Right lung (tissue), 5 donors: ENCODE results near the gene CRHBP. TPM values are rescaled to one million over a fixed set of nuclear protein-coding genes. Genes with fewer than 3 reads are reported as not detected.
"Not testable (repeated sequence)": the region's sequence is repeated elsewhere in the genome, so short reads cannot be mapped to it uniquely, and the experiment has no call there.

ENCODE experiments used
- DNase-seq, 2 donors: peaks; one replicate each; pipeline ENCODE4 v3.0.0-alpha.2; 2013
- polyA plus RNA-seq, 5 donors: library from polyadenylated mRNA; unstranded; fragments of 120-200 nt; gene quantifications; one replicate each; pipeline versions ENCODE4 v1.2.1 to v1.2.3, GENCODE V29; 2013; ENCODE audit warnings: inconsistent platforms in 1 of 5, low replicate concordance in 1 of 5; ENCODE audit not compliant: insufficient read length in 5 of 5, insufficient read depth in 1 of 5

CRHBP gene
- polyA plus RNA-seq, 5 donors, result 0.15 to 0.81 (median 0.35) TPM

DNA sequence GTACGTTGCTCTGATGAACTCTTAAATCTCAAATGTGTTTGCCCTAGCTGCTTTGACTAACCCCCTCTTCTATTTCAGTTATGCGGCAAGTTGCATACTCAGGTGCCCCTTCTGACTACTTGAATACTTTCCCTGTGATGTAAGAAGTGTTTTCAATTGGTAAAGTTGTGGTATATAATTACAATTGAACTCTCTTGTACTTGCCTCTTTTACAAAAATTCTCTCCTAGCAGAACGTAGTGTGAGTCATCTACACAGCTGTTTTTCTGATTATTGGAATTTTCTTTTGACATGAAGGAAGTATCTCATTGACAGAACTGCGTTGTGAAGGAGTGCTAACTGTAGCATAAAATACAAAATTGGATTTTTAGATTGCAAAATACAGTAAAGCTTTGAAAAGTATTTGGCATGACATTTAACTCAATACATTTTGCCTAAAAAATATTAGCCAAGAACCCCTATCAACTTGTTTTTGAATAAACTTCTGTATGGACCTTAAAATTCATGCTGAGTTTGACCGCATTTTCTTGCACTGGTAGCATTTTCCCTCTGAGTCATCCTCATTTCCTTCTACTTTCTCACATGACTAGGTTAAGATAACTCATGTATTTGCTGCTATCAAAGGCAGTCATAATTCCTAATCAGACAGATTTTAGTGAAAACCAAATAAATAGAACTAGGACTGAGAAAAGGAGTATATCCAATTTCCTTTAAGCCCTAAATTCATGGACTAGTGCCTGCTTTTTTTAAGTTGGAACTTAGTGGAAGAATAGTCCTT is 6.3 kb downstream of the CRHBP start:
- DNase-seq, result peak in 1 of 2 donors; percentile 23

DNA sequence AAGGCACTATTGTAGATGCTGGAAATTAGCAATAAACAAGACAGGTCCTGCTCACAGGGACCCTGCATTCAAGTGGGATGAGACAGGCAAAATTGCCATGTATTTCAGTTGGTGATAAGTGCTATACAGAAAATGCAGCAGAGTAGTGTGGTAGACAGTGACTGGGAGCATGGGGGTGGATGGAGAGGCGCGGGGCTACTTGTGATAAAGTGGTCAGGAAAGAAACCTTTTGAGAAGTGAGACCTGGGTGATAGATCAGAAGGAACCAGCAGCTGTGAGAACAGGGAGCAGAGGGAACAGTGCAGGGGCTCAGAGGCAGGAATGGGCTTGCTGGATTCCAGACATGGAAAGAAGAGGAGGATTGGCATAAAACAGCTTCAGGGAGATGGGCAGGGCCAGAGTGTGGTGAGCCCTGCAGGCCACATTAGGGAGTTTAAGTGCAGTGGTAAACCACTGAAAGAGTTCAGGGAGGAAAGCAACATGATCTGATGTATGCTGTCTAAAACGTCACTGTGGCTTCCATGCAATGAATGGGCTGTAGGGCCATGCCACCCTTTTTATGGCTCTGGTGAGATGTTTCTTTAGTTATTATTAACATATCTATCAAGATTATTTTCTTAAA is 7.3 kb downstream of the CRHBP start:
- no peak for DNase-seq

DNA sequence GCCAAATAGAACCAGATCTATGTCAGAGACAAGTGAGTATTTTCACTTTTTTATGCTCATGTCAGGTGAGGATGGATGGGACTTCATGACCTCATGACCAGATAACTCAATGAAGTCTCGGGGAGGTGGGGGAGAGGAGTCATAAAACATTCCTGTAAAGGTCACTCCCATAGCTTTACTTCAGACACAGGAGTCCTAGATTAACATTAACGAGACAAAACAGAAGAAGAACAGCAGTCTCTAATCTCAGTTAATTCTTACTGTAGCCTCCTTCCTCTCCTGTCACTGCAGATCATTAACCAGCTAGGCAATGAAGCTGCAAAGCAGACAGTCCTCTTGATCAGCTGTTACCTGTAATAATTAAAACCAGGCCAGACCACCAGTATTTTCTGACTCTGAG is 11.2 kb downstream of the CRHBP start:
- no peak for DNase-seq

DNA sequence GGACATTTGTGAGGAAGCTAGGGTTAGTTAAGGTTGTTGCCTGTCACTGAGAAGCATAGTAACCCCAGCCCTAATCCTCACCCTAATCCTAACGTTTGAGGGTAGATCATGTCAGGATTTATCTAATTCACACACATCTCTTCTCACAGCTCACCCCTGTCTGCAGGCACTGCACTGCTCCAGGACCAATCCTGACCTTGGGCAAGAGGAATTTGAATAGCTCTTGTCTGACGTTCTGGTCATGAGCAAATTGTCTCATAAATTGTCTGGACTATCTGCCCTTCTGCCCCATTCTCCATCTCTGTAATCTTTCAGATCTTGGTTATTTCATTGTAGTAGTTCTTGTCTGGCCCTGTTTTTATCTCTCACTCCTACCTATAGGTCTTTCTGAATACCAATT is 18.7 kb downstream of the CRHBP start:
- DNase-seq, result no peak

DNA sequence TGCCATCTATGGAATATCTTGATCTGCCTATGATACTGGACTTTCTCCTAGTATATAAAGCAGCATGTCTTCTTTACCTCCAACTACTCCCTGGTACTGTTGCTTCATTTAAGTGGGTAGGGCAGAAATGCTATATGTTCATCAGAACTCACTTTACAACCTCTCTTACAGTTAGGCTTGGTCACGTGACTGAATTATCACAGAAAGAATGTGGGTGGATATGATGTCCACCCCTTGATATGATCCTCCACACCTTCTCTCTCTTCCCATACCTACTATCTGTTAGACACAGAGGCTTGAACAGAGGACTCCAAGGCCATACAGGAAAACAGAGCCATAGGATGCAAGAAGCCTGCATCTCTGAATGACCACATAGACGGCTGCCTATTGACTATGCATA is 19.8 kb downstream of the CRHBP start:
- no peak for DNase-seq

DNA sequence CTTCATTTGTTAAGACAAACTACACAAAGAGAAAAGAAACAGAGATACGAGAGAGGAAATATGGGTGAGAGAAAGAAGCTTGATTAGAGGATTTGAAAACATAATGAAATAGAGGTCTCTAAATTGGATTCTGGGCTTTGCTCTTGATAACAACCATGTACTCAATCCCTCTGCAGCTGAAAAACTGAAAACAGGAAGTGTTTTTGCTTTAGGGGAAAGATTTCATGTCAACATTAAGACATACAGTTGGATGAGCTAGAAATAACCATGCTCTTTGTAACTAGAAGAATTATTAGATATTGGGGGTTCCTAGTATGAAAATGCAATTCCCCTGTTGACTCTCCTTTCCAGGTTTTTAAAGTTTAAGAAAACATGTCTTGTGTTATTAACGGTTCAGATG is 21.9 kb downstream of the CRHBP start:
- DNase-seq, result no peak

DNA sequence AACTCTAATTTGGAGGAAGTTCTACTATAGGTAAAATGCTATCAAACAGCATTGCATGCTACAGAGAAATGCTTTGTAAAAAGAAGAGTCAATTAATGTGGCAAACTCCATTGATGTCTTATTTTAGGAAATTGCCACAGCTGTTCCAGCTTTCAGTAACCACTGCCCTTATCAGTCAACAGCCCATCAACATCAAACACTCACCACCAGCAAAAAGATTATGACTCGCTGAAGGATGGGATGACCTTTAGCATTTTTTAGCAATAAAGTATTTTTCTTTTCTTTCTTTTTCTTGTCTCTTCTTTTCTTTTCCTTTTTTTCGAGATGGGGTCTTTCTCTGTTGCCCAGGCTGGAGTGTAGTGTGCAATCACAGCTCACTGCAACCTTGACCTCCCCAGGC is 26.0 kb downstream of the CRHBP start:
- DNase-seq, result no peak

DNA sequence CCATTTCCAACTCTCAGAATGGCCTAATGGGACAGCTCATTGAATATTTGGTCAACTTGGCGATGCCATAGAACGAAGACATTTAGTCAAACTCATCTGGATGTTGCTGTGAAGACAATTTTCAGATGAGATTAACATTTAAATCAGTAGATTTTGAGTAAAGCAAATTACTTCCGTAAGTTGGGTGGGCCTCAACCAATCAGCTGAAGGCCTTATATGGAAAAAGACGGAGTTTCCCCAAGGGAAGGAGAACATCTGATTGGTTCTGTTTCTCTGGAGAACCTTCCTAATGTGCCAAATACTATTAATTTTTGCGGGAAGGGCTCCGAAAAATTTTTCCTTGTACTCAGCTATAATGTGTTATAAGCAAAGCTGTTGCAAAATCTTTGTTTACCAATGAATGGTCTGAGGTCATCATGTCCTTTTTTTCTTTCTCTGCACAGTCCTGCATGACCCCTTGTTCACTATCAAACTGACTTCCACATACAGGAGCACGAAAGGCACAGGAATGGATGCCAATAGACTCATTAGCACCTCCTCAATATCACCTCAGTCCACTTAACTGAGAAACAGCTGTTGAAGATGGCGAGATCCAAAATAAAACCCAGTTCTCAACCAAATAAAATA is 27.8 kb downstream of the CRHBP start:
- no peak for DNase-seq

DNA sequence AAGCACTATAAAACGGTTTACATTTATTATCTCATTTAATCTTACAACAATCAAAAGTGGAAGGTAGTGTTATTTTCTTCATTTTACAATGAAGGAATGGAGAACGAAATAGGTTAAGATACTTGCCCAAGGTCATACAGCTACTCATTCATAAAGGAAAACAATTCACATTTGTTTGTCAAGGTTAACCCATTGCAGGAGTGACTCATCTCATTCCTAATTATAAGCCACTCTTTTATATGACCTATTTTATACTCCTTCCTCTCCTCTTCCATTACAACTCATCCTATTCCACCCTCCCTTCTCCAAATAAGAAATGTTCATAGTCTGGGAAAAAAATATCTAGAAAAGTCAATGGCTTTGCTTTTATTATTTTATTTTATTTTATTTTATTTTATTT is 29.6 kb downstream of the CRHBP start:
- DNase-seq, result no peak

DNA sequence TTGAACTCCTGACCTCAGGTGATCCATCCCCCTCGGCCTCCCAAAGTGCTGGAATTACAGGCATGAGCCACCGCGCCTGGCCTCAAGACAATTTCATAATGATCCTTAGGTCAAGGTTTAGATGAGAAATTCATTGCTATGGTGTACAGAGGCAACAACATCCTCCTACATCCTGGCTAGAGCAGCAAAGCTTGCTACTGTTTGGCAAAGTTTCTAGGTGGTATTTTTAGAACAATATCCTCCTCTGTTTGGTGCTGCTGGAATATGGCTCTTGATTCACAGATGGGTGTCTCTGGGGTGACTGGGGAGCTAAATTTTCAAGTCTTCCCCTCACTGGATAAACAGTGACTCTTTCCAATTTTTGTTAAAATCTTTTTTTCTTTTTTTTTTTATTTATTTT is 30.6 kb downstream of the CRHBP start:
- no peak for DNase-seq

DNA sequence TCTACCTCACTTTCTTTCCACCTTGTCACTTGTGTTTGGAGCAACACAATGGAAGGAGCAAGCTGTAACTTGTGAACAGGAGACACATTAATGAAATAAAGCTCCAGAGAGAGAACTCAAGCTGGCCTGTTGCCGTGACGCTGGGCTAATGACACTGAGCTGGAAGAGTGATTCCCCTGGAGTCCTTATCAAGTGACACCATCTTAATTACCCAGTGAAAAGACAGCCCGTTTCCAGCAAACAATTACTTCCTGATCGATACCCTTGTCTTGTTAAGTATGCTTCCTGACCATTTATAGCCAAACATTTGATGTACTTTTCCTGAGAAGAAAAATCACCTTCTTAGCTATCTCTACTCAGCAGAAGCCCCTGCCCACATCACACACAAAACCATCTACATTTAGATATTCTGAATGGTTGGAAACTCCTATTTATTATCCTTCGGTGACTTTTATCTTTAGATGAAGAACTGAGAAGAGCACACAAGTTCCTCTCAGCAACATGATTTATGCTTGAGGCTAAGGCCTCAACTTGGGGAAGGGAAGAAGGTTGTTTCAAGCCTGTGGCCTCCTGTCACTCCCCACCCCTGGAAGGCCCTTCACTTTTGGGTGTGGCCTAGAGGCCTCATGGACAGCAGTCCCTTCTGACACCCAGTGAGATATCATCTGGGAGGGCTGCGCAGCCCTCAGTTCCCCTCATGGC is 34.1 kb downstream of the CRHBP start:
- no peak for DNase-seq

DNA sequence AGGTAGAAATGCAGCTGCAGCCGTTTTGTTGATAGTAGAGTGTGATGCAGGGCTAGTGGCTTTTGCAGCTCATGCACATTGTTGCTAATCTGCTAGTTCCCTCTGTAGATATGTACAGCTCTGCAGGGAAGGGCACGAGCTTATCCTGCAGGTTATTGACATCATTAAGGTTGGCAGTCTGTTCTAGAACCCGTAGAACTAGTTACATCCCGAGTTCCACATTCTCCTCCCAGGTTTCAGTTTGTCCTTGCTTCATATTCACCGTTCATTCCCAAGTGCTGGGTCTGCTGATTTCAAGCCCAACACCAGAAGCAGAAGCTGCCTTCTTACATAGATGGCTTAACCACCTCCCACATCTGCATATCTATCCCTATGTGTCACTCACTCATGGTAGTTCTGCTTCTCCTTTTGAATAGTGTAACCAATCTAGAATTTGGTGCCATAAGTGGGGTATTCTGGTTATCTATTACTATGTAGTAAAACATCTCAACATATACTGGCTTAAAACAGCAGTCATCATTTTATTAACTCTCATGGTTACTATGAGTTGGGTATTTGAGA is 38.1 kb downstream of the CRHBP start:
- DNase-seq, result no peak

DNA sequence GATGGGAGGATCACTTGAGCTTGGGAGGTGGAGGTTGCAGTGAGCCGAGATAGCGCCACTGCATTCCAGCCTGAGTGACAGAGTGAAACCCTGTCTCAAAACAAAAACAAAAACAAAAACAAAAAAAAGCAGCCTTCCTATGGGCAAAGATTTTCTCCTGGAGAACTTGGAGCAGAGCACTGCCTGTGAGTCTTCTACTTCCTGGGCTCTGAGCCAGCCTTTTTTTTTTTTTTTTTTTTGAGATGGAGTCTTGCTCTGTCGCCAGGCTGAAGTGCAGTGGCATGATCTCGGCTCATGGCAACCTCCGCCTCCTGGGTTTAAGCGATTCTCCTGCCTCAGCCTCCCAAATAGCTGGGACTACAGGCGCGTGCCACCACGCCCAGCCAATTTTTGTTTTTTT is 40.6 kb downstream of the CRHBP start:
- not testable (repeated sequence) for DNase-seq

DNA sequence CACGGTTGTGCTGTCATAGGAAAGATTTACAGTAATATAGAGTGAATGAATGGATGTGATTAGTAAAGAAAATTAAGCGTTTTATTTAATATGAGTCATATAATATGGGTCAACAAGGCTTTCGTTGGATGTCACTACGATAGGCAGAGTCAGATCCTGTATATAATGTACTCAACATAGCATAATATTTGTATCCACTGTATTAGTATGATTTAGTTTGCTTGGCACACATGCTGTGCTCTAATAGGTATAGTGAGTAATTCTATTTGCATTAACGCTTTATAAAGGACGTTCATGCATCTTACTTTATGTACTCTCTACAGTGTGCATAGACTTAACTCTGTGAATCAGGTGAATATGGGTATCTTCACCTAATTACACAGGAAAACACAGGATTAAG is 41.5 kb downstream of the CRHBP start:
- DNase-seq, result no peak

DNA sequence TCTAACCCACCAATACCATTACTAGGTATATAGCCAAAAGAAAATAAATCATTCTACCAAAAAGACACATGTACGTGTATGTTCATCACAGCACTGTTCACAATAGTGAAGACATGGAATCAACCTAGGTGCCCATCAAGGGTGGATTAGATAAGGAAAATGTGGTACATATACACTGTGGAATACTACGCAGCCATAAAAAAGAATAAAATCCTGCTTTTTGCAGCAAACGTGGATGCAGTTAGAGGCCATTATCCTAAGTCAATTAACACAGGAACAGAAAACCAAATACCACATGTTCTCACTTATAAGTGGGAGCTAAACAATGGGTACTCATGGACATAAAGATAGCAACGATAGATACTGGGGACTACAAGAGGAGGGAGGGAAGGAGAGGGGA is 45.4 kb downstream of the CRHBP start:
- not testable (repeated sequence) for DNase-seq

DNA sequence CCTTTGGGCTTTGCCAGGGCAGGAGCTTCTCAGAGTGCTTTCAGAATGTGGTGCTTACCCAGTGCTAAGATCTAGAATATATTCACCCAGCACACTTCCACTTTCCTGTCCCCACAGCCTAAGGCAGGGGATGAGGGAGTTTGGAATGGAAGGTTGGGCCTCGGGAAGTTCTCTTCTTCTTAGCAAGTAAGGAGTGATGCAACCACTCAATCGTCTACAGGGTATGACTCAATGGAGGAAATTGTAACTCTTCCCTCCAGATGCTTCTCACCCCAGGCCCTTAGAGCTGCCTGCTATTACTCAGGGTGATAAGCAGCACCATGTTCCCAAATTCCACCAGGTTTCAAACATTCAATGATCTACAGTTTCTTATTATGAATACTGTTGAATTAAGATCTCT is 46.6 kb downstream of the CRHBP start:
- no peak for DNase-seq

DNA sequence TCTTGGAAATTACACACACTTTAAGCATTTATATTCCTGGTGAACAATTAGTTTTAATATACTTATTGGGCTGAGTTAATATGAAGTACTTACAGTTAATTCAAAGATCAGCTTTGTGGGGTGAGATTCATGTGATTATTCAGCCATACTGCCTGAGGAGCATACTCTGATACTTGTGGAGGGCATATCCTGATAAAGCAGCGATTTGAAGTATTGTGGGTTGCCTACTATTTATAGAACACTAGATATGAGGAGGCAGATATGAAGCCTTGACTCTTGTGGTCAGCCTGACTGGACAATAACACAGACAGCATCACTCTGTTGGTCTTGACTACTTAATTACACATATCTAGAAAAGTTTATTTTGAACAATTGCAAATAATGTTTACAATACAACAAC is 50.4 kb downstream of the CRHBP start:
- no peak for DNase-seq

DNA sequence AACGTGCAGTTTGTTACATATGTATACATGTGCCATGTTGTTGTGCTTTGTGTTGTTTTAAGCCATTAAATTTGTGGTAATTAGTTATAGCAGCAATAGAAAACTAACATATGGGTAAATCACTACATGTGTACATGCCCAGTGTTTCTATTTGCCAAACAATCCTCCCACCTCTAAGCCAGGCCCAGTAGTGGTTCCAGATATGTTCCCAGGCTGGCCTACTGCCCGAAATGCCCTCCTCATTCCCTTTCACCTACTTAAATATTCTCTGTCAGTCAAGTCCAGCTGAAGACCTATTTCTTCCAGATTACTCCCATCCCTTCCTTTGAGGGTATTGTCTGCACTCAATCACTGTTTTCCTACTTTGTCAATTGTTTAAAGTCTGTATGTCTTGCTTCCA is 53.3 kb downstream of the CRHBP start:
- DNase-seq, result no peak

DNA sequence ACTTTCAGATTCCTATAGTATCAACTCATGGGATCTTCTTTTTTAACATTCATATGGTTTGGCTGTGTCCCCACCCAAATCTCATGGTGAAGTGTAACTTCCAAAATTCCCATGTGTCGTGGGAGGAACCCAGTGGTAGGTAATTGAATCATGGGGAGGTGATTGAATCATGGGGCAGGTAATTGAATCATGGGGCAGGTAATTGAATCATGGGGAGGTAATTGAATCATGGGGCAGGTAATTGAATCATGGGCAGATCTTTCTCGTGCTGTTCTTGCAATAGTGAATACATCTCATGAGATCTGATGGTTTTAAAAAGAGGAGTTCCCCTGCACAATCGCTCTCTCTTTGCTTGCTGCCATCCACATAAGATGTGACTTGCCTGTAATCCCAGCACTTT is 55.6 kb downstream of the CRHBP start:
- no peak for DNase-seq

DNA sequence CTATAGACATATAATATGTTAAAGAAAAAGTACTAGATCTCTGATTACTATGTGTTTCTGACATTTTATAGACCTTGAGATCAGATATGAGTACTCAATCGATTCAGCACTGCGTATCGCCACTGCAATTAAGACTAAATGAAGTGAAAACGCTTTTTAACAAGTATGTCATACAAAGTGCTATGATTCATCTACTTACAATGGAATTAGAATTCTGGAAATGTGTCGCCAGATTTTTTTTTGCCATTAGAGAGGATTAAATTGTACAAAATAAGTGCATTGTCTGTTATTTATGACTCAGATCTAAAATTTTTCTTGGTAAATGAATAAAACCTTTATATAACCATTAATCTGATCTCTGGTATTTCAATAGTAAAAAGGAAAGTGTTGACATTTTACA is 57.4 kb downstream of the CRHBP start:
- no peak for DNase-seq

DNA sequence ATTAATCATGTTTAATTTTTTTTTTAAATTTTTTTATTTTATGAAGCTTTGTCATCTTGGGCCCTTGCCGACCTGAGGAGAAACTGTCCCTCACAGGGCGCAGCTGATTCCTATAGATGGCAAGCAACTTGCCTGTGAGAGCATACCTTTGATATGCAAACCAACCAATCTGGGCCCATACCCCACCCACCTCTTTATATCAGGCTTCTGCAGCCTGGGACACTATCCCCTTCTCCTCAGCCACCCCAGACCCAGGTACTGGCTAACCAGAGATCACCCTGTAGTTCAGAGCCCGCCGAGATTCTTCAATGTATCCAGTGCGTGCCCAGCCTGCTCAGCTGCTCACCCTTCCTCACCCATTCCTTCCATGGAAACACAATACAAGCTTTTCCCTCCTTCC is 58.7 kb downstream of the CRHBP start:
- no peak for DNase-seq

DNA sequence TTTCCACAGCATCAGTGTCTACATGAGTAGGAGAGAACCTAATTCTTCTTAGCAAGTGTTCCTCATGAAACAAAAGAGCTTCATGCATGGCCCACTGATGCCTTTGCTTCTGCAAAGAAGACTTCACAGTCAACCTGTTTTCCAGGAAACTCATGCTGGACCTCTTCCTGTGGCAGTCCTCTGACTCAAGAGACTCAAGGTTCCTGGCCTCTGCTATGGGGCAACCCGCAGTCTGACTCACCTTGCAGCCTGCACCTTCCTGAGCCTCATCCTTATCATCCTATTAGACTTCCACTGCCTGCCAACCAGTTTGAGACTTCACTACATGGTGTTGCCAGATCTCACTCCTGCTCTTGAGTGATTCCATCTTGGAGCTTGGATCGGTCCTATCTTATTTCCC is 59.8 kb downstream of the CRHBP start:
- no peak for DNase-seq
